Fibroblast of pulmonary artery (primary cell): ENCODE results near the gene VGLL4.

Source experiments
- DNase-seq: peaks from one replicate; pipeline ENCODE4 v3.0.0-alpha.2; 2010; ENCODE audit warnings: low read depth
- H3K4me3 ChIP-seq: replicated peaks from 2 replicates; pipeline ENCODE4 v1.5.1; 2011; ENCODE audit warnings: low read depth, mild to moderate bottlenecking, control low read depth, low read length, moderate library complexity
- TF ChIP-seq, protein P1 (sequence below): IDR thresholded peaks from 2 replicates; pipeline ENCODE4 v1.5.1; 2011; ENCODE audit warnings: mild to moderate bottlenecking, control low read depth, low read length, inconsistent platforms; ENCODE audit errors: missing control alignments

The VGLL4 gene

DNA sequence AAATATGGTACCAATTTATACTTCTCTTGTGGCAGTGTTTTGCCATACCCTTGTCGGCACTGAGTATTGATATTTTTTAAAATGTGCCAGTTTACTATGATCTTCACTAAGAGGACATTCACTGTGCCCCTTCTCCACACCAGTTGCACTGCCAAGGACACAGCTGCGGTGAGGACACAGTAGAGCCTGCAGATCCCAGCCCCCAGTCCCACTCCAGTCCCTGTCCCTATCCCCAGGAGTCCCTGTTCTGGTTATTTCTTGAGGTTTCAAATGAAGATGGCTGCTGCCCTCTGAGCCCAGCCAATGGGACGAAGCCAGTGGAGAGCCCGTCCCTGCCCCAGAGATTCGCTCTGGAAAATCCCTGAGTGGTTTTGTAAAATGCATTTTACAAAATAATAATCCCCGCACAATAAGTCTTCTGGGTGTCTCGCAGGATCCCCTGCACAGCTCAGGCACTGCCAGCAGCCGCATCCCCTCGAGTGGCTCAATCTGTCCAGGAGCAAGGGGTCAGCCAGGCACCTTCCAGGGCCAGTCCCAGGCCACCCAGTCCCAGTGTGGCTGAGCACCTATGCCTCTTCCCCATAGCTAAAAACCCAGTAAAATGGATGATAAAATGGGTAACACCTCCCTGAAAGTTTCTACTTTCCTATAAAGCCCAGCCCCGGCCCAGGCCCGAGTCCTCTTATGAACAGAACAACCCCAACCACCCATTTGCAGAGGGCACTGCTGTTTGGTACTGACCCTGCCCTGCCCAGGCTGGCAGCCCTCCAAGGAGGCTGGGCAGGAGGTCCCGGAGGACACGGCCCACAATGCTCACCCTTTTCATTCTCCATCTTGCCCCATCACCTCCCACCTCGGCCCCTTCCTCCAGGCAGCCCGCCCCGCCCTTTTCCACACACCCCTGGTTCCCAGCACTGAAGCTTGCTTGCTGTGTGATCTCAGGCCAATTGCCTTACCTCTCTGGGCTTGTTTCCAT lies 91.1 kb downstream of the VGLL4 start:
- no peak for DNase-seq
- TF ChIP-seq, protein P1, sequence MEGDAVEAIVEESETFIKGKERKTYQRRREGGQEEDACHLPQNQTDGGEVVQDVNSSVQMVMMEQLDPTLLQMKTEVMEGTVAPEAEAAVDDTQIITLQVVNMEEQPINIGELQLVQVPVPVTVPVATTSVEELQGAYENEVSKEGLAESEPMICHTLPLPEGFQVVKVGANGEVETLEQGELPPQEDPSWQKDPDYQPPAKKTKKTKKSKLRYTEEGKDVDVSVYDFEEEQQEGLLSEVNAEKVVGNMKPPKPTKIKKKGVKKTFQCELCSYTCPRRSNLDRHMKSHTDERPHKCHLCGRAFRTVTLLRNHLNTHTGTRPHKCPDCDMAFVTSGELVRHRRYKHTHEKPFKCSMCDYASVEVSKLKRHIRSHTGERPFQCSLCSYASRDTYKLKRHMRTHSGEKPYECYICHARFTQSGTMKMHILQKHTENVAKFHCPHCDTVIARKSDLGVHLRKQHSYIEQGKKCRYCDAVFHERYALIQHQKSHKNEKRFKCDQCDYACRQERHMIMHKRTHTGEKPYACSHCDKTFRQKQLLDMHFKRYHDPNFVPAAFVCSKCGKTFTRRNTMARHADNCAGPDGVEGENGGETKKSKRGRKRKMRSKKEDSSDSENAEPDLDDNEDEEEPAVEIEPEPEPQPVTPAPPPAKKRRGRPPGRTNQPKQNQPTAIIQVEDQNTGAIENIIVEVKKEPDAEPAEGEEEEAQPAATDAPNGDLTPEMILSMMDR = no peak
- no peak overlapping the region for H3K4me3 ChIP-seq

GRCh38 chr3:11551036-11551435 lies 92.7 kb downstream of the VGLL4 start:
- no peak overlapping the region for H3K4me3 ChIP-seq
- no peak for DNase-seq
- TF ChIP-seq, protein P1 = no peak

DNA sequence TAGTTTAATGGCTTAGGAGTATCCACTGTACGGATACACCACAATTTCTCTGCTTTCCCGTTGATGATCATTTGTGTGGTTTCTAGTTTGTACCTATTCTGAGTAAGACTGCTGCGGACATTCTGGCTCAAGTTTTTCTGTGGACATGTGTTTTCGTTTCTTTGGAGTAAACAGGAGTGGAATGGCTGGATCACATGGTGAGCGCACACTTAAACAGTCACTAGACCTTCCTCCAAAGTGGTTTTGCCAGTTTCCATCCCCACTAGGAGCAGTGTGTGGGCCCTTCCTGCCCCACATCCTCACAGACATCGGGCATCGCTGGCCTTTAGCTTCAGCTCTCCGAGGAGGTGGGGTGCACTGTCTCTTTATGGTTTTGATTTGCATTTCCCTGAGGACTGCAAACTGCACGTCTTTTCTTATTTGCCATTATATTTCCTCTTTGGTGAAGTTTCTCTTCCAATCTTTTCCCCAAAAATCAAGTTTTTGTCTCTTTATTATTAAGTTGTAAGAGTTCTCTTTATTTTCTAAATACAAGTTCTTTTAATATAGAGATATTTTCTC lies 94.1 kb downstream of the VGLL4 start:
- DNase-seq = no peak
- H3K4me3 ChIP-seq = no peak overlapping the region
- TF ChIP-seq, protein P1 = no peak

GRCh38 chr3:11548721-11549131 lies 95.0 kb downstream of the VGLL4 start:
- peak overlapping the region; percentile 17 for H3K4me3 ChIP-seq
- TF ChIP-seq, protein P1 = no peak
- peak; percentile 76 for DNase-seq

DNA sequence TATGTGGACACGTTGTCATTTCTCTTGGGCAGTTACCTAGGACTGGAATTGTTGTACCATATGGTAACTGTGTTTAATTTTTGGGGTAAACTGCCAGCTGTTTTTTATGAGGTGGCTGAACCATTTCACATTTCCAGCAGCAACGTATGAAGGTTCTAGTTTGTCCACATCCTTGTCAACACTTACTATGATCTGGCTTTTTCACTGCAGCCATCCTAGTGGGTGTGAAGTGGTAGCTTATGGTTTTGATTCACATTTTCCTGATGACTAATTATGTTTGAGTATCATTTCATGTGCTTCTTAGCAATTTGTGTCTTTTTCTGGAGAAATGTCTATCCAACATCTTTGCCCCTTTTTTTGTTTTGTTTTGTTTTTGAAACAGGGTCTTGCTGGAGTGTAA lies 96.2 kb downstream of the VGLL4 start:
- H3K4me3 ChIP-seq = no peak overlapping the region
- TF ChIP-seq, protein P1 = no peak
- DNase-seq = no peak

DNA sequence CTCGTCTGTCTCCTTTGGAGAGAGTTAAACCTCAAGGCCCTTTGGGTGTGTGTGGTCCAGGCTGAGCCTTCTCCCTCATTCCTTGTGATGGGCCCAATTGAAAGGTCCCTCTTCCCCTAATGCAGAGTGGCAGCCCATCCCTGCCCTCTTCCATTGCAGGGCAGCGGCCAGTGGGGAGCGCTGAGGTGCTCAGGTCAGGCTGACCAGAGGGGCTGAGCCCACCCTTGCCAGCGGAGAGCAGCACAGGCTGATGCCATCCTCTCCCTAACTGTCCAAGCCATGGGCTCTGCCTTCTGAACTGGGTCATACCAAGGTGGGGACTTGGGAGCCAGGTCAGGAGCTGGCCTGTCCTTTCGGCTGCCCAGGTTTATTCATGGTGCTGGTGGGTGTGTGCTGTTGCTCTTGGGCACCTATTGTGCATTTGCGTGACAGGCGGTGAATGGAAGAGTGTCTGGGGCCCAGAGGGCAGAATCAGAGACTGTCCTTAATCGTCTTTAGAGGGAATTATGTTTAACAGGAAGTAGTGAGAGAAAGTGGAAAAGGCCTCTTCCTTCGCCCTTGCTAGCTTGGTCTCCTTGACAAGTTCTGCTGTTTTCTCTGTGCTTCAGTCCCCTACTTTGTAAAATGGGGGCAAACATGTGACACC lies 96.9 kb downstream of the VGLL4 start:
- TF ChIP-seq, protein P1 = no peak
- H3K4me3 ChIP-seq = no peak overlapping the region
- DNase-seq = no peak
